ENCODE measurements around the gene SLC25A6. TPM values are rescaled to one million over a fixed set of nuclear protein-coding genes. Genes with fewer than 3 reads are reported as not detected.
"Not testable (repeated sequence)": the region's sequence is repeated elsewhere in the genome, so short reads cannot be mapped to it uniquely, and the experiment has no call there.

The SLC25A6 gene
- total RNA-seq, 2 donors from 2014 or later, result 452 to 482 TPM

GRCh38 chrX:1378306-1378759 is 13.6 kb downstream of the SLC25A6 start:
- ATAC-seq (no peak), DNase-seq (no peak)
- intact Hi-C loops (cut with DNase I, micrococcal nuclease), result no loop called here

GRCh38 chrX:1368385-1368698 is 23.6 kb downstream of the SLC25A6 start:
- DNase-seq (no peak), ATAC-seq (no peak)
- intact Hi-C loops (cut with DNase I, micrococcal nuclease), result no loop called here

GRCh38 chrX:1366363-1366762 is 25.6 kb downstream of the SLC25A6 start:
- DNase-seq; intact Hi-C loops (cut with DNase I, micrococcal nuclease); ATAC-seq: not testable (repeated sequence)

GRCh38 chrX:1361910-1362309 is 30.0 kb downstream of the SLC25A6 start:
- DNase-seq, result no peak
- no peak for ATAC-seq
- intact Hi-C loops (cut with DNase I, micrococcal nuclease), result no loop called here

GRCh38 chrX:1361275-1361674 is 30.6 kb downstream of the SLC25A6 start:
- intact Hi-C loops (cut with DNase I, micrococcal nuclease), result no loop called here
- no peak for ATAC-seq
- DNase-seq, result no peak

GRCh38 chrX:1360171-1360570 is 31.7 kb downstream of the SLC25A6 start:
- DNase-seq, result no peak
- ATAC-seq, result no peak
- intact Hi-C loops (cut with DNase I, micrococcal nuclease), result no loop called here

GRCh38 chrX:1359477-1359873 is 32.4 kb downstream of the SLC25A6 start:
- intact Hi-C loops (cut with DNase I, micrococcal nuclease), result no loop called here
- no peak for ATAC-seq
- DNase-seq, result no peak

- DNase-seq, result no peak
- ATAC-seq, result no peak
- intact Hi-C loops (cut with DNase I, micrococcal nuclease), result no loop called here
Measured at GRCh38 chrX:1358793-1359476, 33.0 kb downstream of the SLC25A6 start.

GRCh38 chrX:1357993-1358392 is 33.9 kb downstream of the SLC25A6 start:
- ATAC-seq, result no peak
- DNase-seq, result no peak
- intact Hi-C loops (cut with DNase I, micrococcal nuclease), result no loop called here

GRCh38 chrX:1355131-1356046 is 36.5 kb downstream of the SLC25A6 start:
- intact Hi-C loops (cut with DNase I, micrococcal nuclease), result no loop called here
- ATAC-seq, result no peak
- DNase-seq, result no peak

GRCh38 chrX:1354036-1355019 is 37.6 kb downstream of the SLC25A6 start:
- intact Hi-C loops (cut with DNase I, micrococcal nuclease), result no loop called here
- ATAC-seq, result no peak
- DNase-seq, result no peak

- no peak for ATAC-seq
- intact Hi-C loops (cut with DNase I, micrococcal nuclease), result no loop called here
- DNase-seq, result no peak
Measured at GRCh38 chrX:1351981-1352714, 39.8 kb downstream of the SLC25A6 start.

- not testable (repeated sequence) for DNase-seq, ATAC-seq
Measured at GRCh38 chrX:1349606-1350005, 42.3 kb downstream of the SLC25A6 start.

GRCh38 chrX:1341545-1342184 is 50.2 kb downstream of the SLC25A6 start:
- DNase-seq (no peak), ATAC-seq (no peak)
- intact Hi-C loops (cut with DNase I, micrococcal nuclease), result no loop called here

More at GRCh38 chrX:1349606-1350005, 42.3 kb downstream of the SLC25A6 start:
- intact Hi-C loops (cut with DNase I, micrococcal nuclease), result not testable (repeated sequence)

GRCh38 chrX:1336948-1337779 is 54.7 kb downstream of the SLC25A6 start:
- intact Hi-C loops (cut with DNase I, micrococcal nuclease), result no loop called here
- DNase-seq (no peak), ATAC-seq (peak; percentile 14)

- ATAC-seq, result peak; percentile 89
- intact Hi-C loops (cut with DNase I, micrococcal nuclease), result no loop called here
- DNase-seq, result peak; percentile 38 to 64
Measured at GRCh38 chrX:1336331-1336943, 55.5 kb downstream of the SLC25A6 start, which contains the start of gene IL3RA. IL3RA (plus strand) TSS chrX:1336785; CDS start chrX:1341766, 4,981 bp downstream.

Data from left colon (tissue), 2 donors.